NCI-H146 (cell line): ENCODE data around the gene PHGDH.

Experiments
- DNase-seq: peaks from one replicate; lab custom pipeline; 2025; lab: John Stamatoyannopoulos, UW

The PHGDH gene

DNA sequence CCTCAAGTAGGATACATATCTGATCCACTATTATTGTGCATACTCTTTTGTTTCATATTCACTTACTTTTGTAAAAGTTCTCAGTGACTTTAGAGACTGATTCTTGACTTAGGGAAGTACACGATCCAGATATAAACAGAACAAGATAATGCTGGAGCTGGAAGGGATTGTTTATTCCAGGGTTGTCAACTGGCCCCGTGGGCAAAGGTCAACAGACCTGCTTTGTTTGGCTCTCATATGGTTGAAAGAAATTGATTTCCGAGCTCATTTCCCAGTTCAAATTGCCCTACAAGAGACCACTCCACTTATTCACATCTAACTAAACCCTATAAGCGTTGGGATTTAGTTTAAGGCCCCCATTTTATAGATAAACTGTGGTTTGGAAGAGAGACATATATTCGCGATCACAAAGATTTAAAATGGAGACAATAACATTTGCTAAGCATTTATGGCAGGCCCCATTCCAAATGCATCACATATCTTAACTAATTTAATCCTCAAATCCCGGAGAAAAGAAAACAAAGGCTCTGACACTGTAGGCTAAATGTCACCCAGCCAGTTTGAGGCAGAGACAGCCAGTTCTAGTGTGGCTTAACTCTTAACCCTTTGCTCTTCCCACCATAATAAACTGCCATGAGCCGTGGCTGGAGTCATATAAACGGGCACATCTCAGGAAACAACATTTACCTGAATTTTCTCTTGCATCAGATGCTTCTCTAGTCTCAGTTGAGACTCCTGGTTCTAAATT is 78.9 kb downstream of the PHGDH start:
- DNase-seq = no peak

DNA sequence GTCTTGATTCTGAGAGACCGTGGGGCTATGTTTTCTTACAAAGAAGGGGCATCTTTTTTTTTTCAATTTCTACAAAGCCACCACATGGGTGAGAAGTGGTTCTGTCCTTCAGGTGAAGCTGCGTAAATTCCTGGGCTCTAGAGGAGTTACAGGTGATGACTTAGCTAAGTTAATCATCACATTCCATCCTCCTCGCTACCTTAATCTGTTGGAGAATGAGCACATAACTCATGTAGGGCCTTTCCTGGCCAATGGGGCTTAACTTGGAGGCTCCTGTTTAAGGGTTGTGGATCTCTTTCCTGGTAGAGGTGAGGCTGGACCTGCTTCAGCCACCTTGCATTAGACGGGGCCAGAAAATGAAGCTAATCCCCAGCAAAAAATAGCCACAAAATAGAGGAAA is 79.6 kb downstream of the PHGDH start:
- DNase-seq = no peak
